Mesenteric fat pad (tissue), 1 donor: ENCODE data around the gene KCNJ5. TPM values are rescaled to one million over a fixed set of nuclear protein-coding genes. Genes with fewer than 3 reads are reported as not detected.
"Not testable (repeated sequence)": the region's sequence is repeated elsewhere in the genome, so short reads cannot be mapped to it uniquely, and the experiment has no call there.

Experiments
- DNase-seq: peaks from one replicate; pipeline ENCODE4 v3.0.0-alpha.2; 2020; ENCODE audit warnings: low spot score
- total RNA-seq: library from RNA; stranded (reverse); fragmentation: NEBNext Ultra II Directional; extraction: Animal tissue kit (Norgen Biotek cat#: 25700); gene quantifications from one replicate; pipeline ENCODE4 v1.2.1, GENCODE V29; 2021
- donor health status: DM: yes; HTN: yes; CAD: no.

The KCNJ5 gene
- total RNA-seq, 1 donor from 2014 or later: 4.6 TPM

DNA sequence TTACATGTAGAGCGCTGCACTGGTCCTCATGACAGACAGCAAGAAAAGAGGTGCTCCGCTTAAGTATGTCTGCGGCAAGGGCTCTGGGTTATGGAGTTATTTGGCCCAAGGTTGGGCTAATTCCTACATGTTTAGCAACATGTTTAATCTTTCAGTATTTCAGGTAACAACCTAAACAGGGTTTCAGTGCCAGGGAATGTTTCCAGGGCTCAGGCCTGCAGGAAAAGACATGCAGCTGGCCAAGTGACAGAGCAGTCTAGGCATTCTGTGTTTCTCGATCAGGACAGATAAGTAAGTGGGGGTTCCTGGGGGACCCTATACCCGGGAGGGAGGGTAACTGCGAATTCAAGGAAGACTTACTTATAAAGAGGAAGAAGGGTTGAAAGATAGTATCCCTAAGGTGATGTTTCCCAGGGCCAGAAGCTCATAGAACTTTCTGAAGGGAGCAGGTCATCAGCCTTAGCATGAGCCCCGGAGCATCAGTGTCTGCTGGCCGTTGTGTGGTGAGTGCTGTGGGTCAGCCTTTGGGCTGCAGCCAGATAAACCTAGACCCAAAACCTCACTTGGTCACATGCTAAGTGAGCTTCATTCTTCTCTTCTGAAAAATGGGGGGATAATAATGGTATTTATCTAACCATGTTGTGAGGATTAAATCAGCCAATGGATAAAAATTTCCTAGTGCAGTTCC lies 18.4 kb downstream of the KCNJ5 start:
- no peak for DNase-seq

DNA sequence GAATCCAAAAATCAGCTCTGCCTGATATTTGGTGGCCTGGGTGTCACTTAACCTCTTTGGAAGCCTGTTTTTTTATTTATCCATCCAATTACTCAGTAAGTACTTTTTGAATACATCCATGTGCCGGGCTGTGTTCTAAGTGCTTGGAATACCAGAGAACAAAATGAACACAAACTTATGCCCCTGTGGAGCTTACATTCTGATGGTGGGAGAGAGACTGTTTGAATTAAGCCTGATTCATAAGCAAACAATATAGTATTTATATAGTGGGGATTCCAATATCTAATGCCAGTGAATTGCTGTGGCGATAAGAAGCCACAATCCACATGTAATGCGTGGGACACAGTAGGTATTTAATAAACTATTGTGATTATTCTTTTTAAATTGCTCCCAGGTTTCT lies 19.4 kb downstream of the KCNJ5 start:
- DNase-seq: no peak

DNA sequence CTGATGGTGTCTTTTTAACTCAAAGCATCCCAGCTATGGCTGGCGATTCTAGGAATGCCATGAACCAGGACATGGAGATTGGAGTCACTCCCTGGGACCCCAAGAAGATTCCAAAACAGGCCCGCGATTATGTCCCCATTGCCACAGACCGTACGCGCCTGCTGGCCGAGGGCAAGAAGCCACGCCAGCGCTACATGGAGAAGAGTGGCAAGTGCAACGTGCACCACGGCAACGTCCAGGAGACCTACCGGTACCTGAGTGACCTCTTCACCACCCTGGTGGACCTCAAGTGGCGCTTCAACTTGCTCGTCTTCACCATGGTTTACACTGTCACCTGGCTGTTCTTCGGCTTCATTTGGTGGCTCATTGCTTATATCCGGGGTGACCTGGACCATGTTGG lies 20.1 kb downstream of the KCNJ5 start:
- no peak for DNase-seq

DNA sequence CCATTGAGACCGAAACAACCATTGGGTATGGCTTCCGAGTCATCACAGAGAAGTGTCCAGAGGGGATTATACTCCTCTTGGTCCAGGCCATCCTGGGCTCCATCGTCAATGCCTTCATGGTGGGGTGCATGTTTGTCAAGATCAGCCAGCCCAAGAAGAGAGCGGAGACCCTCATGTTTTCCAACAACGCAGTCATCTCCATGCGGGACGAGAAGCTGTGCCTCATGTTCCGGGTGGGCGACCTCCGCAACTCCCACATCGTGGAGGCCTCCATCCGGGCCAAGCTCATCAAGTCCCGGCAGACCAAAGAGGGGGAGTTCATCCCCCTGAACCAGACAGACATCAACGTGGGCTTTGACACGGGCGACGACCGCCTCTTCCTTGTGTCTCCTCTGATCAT lies 20.5 kb downstream of the KCNJ5 start:
- no peak for DNase-seq

DNA sequence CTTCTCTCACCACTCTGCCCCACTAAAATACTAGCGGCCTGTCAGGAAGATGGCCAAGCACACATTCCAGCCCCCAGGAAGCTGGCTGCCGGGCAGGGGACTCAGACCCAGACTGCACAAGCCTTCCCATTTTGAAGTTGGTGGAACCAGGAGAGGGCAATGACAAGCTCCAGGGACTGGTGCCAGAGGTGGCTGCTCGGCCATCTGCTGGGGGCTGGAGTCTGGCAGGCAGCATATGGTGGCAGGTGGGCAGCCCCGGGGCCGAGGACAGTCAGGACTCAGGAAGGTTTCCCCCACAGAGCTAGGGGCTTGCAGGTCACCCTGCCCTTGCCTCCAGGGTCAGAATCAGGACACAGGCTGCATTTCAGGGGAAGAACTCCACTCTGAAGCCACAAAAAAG lies 22.6 kb downstream of the KCNJ5 start:
- no peak for DNase-seq

DNA sequence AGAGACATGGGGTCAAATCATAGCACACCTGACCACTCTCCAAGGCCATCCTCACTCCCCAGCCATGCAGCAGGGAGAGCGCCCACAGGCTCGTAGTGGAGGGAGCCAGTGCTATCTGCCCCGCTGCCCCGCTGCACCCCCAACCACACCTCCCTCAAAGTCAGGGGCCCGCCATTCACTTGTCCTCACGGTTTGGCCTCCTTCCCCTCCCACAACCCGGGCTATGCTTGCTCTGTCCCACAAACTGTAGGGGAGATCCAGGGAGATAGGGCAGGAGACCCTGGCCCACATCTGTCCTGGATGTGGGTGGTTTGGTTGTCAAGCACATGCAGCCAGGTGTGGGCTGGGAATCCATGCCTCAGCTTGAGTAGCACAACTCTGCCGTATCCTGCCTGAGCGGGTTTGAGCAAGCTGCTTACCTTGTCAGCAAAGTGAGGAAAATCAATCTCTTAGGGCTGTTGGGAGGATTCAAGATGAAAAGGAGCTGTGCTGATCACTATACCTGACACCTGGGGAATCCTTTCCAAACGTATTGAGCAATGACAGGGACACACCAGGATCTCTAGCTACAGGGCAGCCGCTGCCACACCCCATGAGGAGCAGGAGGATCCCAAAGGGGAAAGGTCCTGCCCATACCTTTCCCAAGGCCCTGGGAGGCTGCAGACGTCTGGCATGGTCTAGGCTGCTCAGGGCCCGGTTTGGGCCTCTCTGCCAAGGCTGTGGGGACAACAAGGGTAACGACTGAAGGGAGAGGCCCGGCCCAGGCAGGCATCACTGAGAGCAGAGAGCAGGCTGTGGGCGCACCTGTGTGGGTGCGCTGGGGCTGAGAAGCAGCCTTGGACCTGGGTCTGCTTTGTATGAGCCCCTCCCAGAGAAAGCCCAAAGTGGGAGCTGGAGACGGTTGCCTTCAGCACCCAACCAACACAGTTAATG lies 23.3 kb downstream of the KCNJ5 start:
- no peak for DNase-seq

DNA sequence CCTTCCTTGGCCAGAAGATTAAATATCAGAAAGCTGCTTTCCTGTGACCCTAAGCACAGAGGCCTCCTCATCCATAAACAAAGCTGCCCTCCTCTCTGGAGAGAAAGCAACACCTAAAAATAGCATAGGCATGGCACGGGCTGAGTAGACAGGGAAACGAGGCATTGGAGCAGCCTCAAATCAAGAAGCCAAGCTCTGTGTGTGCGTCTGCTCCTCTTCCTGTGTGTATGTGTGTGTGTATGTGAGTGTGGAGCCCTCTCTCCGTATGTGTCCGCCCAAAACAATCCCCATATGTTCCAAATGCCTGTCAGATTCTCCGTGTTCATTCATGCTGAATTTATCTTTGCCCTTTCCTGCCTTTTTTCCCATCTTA lies 24.0 kb downstream of the KCNJ5 start:
- no peak for DNase-seq

DNA sequence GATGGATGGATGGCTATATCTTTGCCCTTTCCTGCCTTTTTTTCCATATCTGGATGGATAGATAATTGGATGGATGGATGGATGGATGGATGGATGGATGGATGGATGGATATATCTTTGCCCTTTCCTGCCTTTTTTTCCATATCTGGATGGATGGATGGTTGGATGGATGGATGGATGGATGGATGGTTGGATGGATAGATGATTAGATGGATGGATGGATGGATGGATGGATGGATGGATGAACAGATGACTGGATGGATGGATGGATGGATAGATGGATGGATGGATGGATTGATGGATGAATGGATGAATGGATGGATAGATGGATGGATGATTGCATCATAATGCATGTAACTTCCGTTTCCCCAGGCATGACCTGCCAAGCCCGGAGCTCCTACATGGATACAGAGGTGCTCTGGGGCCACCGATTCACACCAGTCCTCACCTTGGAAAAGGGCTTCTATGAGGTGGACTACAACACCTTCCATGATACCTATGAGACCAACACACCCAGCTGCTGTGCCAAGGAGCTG lies 24.9 kb downstream of the KCNJ5 start:
- no peak for DNase-seq

DNA sequence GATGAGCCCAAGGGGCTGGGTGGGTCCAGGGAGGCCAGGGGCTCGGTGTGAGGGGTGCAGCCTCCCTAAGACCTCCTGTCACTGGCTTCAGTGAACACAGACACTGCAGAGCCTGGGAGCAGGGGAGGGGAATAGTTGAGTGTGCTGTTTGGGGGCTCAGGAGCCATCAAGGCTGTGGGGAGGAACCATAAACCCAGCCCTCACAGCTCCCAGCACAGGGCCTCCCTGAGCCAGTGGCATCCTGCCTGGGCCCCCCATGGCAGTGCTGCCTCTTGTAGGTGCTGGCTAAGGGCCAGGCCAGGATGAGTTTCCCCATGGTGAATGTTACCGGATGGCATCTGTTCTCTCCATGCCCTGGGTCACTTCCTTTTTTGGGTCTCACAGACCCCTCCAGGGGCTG lies 25.5 kb downstream of the KCNJ5 start:
- no peak for DNase-seq

DNA sequence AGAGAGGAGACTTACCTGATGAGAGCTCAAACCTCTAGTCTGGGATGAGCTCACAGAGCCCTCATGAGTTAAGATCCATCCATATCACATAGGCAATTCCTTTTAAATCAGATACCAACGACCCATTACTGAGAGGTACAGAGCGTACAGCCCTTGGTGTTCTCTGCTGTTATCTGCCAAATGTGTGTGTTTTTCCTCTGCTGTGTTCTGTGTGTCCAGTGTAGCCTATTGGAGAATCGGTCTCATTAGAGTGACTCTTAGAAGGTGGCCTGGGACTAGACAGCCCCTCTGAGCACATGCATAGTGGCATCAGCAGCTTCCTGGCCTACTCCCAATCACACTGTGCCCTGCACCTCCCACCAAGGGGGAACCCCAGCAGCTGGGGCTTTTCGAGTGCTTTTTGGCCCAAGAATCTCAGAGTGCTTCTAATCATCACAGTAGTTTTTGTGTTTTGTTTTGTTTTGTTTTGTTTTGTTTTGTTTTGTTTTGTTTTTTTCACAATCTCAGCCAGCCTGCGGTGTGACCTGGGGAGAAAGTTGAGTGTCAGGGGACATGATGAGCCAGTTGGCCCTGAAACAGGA lies 26.1 kb downstream of the KCNJ5 start:
- DNase-seq: no peak

DNA sequence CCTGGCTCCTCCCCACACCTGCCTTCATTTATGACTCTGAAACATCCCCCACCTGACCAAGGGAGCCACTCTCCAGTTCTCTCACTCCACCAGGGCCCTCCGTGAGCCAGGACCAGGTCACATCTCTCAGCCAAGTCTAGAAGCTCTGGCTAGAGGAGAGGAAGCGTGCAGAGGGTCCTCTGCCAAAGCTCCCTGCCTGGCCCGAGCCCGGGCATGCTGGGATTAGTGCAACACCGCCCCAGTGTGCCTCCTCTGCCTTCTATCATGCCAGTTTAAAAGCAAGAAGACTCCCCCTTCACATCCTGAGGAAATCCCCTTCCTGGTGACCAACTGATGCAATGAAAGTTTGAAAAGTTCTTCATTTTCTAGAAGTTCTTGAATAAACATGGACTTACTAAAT lies 28.1 kb downstream of the KCNJ5 start:
- DNase-seq: no peak

DNA sequence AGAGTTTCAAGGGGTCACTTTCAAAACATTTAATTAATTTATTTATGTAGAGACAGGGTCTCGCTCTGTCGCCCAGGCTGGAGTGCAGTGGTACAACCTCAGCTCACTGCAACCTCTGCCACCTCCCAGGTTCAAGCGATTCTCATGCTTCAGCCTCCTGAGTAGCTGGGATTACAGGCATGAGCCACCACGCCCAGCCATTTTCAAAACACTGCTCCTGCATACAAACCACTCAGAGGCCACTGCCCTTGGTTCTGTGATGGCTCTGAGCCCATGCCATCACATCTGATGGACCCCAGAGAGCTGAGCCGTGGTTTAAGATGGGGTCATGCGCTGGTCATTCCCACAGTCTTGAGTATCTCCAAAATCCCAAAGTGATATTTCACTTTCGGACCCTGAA lies 28.5 kb downstream of the KCNJ5 start:
- not testable (repeated sequence) for DNase-seq

DNA sequence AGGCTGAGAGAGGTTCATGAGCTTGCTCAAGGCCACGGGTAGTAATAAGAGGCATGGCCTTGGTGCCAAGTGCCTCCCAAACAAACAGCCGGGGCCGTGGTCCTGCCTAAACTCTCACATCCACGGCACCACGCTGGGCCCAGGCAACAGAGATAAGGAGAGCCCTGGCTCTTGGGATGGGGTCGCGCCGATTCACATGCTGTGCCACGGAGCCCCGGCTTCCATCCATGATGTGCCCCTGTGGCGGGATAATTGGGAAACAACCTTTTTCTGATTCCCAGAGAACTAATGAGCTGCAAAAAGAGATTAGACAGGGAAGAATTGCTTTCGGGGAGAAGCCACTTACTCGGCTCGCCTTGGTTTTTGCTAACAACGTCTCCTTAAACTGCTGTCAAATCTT lies 29.5 kb downstream of the KCNJ5 start:
- no peak for DNase-seq

DNA sequence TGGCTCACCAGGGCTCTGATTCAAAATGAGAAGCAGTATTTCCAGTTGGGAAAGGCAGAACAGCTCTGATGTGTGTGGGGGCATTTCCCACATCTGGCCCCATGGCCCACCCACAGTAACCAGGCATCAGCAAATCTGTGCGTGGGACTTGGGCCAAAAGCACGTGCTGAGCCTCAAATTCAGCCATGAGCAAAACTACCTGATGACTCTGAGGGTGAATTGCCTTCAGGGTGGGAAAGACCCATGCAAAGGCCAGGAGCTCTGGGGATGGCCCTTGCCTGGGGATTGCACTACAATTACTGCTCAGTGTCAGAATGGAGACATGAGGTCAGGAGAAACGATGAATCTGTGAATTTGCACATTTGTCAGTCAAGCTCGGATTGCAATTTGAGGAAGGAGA lies 30.6 kb downstream of the KCNJ5 start:
- no peak for DNase-seq

DNA sequence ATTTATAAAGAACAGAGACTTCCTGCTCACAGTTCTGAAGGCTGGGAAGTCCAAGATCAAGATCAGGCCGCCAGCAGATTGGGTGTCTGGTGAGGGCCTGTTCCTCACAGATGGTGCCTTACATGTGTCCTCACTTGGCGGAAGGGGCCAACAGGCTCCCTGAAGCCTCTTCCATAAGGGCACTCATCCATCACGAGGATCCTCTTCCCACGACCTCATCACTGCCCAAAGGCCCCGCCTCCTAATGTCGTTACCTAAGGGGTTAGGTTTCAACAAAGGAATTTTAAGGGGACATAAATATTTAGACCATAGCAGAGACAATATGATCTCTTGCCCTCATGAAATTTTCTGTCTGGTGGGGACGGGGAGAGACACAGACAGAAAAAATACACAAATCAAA lies 32.9 kb downstream of the KCNJ5 start:
- no peak for DNase-seq

DNA sequence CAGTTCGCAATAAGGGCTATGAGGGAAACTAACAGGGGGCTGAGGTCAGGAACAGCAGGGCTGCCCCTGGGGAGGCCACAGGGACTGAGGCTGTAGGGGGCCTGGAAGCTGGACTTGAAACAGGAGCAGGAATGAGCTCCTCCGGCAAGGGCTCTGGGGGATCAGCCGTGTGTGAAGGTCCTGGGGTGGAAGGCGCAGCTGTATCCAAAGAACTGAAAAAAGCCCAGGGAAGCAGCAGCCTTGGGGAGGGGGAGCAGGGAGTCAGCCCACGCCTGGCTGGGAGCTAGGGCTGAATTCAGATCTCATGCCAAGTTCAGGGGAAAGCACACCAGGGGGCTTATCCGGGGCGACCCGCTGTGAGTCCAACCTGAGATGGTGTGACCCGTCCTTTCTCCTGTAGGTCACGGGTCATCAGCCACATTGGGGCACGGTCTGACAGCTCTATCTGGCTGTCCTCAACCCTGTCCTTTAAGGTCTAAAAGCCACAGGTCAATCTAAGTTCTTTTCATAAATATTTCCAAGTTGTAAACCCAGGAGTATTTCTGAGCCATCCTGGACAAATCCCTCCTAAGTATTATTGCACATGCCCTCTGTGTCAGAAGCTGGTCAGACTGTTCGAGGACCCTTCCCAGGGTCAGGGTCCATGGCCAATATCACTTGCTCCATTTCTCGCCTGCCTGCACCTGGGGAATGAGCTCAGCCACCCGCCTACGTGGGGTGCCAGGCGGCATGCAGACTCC lies 33.5 kb downstream of the KCNJ5 start:
- DNase-seq: no peak

DNA sequence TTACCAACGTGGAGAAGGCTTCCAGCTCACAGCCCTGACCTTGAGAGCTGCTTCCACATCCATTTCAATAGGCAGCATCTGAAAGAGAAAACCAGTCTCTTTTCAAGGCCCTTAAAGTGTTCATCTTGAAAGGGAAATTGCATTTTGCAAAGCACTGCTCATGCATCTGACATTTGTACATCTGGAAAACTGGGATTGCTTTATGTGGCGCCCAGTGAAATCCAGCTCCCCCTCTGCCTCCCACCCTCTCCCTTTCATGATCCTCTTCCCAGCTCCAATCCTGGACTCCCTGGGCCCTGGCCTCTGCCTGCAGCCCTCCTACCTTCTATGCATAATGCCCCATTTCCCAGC lies 34.1 kb downstream of the KCNJ5 start:
- DNase-seq: no peak

DNA sequence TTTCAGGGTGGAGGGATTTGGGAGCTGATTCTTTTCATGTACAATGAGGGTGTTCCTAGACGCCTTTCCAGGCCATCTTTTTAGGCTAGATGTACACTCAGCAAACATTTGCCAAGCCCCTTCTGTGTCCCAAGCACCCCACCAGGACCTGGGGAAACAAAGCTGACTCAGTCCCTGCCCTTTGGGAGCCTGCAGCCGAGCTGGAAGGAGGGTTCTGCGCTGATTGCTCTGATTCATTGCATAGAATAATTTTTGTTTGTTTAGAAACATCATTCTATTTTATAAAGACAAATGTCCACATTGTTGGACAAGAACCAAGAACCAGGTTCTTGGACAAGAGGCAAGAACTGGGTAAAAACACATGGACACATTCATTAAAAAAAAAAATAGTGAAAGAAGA lies 34.8 kb downstream of the KCNJ5 start:
- no peak for DNase-seq

DNA sequence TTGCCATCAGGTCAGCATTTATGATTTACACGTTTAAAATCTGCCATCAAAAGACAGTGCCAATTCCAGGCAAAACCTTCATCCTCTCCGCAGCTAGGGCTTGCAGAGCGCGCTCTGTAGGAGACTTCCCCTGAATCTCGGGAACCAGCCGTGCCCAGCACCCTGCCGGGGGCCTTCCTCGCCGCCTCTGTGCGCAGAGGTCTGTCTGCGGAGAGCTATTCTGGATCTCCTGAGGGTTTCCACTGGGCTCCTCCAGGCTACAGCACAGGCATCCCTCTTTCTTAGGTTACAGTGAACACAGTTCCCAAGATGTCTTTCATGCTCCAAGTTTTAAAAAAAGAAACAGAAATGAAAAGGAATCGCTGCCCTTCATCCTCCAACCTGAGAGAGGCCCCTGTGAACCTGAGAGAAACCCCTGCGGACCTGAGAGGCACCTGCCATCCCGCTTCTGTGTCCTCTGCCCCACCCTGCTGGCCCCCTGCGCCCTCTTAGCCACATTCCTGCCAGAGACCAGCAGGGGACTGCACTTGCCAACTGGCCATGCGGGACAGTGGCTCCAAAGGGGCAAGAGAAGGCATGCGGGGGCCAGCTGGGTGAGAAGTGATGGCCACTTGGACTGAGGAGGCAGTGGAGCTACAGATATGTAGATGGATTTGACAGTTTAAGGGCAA lies 35.4 kb downstream of the KCNJ5 start:
- no peak for DNase-seq

DNA sequence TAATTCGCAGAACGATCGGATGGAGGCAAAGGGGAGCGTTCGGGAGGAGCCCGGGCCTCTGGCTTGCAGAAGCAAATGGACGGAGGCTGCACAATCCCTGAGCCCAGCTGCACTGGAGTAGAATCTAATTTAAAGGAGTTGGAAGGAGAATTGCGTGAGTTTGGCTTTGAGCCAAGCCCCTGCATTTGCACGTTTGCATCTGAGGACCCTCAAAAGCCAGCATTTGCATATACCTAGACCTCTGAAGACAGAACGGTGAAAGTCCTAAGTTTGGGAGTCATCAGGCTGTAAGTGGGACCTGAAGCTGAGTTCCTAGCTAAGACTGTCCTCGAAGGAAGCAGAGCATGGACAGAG lies 35.9 kb downstream of the KCNJ5 start:
- DNase-seq: no peak

DNA sequence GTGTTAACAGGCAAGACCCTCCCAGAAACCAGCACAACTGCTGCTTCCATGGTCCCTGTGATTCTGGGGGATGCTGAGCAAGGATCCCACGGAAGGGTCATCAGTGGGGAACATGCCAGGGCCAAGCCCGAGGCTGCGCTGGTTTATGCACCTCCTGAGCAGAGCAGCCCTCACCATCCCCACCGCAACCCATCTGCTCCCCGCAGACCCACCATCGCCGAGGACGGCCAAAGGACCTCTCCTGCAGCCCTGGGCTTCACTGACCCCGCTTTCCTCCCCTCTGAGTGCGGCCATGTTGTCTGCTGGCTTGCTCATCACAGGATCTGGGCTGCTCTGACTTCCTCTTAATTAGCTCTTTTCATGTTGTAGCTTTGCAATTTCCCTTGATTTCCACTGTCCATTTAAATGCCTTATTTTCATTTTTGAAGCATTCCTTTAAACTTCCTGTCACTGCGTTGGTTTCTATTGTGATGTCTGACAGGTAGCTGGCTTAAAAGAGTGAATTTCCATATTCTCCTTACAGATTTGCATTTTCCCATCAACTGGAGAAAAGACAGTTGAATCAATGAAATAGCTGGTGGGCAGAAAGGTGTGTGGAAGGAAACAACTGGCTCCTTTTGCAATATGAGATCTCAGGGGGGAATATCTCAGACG lies 36.7 kb downstream of the KCNJ5 start:
- DNase-seq: no peak
